Measurements from ENCODE around the gene TBX2.

TBX2 gene

DNA sequence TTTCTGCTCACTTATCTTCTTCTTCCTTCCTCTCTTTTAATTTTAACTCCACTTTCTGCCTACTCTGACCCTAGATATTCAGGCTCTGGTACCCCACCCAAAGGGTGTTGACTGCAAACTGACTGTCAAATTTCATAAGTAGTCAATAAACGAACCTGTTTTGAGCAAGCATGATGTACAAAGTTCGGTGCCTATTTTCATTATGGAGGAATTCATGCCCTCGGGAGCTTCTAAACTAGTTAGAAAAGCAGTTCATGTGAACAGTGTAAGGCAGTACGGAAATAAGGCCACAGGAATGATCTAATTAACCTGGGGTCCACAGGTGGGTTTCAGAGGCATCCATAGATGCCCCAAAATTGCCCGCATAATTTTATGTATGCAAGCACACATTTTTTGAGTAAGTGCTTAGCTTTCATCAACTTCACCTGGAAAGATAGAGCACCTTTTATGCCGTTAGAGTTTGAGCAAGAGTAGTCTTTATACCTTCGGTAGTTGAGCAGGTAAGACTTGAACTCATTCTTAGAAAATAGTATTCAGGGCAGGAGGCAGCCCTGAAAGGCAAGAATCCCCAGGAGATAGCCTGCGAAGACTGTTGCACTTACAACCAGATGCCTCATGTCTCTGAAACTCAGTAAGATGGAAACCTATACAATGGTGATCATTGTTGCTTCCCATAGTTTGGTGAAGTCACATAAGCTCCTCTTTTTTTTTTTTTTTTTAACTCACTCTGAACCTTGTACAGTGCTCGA, 36.6 kb upstream of the TBX2 start:
- Mint-ChIP-seq H3K27me3 (ENCODE audit: low read depth, poor library complexity) (peaks cover 4% of the 10 kb centered on the region), H3K4me3 (no peak overlapping the region), H3K4me1 (peaks cover 36% of the 10 kb centered on the region), H3K36me3 (ENCODE audit: low read depth) (no peaks in the 10 kb centered on the region), H3K9me3 (no peaks in the 10 kb centered on the region), H3K27ac (no peak overlapping the region)
- TF ChIP-seq, protein P1, sequence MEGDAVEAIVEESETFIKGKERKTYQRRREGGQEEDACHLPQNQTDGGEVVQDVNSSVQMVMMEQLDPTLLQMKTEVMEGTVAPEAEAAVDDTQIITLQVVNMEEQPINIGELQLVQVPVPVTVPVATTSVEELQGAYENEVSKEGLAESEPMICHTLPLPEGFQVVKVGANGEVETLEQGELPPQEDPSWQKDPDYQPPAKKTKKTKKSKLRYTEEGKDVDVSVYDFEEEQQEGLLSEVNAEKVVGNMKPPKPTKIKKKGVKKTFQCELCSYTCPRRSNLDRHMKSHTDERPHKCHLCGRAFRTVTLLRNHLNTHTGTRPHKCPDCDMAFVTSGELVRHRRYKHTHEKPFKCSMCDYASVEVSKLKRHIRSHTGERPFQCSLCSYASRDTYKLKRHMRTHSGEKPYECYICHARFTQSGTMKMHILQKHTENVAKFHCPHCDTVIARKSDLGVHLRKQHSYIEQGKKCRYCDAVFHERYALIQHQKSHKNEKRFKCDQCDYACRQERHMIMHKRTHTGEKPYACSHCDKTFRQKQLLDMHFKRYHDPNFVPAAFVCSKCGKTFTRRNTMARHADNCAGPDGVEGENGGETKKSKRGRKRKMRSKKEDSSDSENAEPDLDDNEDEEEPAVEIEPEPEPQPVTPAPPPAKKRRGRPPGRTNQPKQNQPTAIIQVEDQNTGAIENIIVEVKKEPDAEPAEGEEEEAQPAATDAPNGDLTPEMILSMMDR (IDR thresholded peaks at IDR 0.05): no peak
- DNase-seq: no peak

DNA sequence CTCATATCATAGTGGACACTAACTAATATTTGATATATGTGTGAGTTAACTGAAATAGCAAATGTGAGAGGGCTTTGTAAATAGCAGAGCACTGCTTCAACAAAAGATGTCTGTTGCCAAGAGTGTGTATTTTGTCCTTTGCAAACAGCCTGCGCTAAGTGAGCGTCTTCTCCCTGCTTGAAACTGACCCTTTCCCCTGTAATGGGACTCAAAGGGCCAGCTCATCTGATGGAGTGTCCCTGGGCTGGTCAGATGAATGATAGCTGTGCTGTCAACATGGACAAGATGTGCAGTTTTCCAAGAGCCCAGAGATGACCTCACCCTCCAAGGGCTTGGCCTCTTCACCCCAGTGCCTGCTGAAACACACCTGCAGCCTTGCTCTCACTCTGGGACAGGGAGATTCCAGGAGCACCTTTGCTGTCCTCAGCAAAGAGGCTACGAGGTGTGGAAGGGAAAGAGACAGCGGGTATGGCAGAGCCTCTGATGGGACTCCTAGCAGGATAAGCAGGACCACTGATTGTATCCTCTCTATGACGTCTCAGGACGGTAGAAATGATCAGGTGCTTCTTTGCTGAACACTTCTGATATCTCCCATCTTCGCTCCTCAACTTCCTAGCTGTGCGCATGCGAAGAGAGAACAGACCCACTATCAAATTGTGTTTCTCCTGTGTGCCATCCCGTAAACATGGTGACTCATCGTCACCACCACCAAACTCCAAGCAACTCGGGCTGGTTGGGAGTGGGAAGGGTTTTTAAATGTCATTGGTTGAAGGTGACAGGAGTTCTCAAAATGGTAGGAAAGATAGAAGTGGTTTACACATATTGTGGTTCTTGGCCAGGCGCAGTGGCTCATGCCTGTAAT, 35.8 kb upstream of the TBX2 start:
- H3K27me3 Mint-ChIP-seq (ENCODE audit: low read depth, poor library complexity): peaks cover 4% of the 10 kb centered on the region
- peaks cover 36% of the 10 kb centered on the region for H3K4me1 Mint-ChIP-seq
- no peak for DNase-seq
- no peaks in the 10 kb centered on the region for H3K36me3 Mint-ChIP-seq (ENCODE audit: low read depth)
- H3K27ac Mint-ChIP-seq: no peak overlapping the region
- no peak overlapping the region for H3K4me3 Mint-ChIP-seq
- H3K9me3 Mint-ChIP-seq: no peaks in the 10 kb centered on the region
- TF ChIP-seq, protein P1 (IDR thresholded peaks at IDR 0.05): no peak

DNA sequence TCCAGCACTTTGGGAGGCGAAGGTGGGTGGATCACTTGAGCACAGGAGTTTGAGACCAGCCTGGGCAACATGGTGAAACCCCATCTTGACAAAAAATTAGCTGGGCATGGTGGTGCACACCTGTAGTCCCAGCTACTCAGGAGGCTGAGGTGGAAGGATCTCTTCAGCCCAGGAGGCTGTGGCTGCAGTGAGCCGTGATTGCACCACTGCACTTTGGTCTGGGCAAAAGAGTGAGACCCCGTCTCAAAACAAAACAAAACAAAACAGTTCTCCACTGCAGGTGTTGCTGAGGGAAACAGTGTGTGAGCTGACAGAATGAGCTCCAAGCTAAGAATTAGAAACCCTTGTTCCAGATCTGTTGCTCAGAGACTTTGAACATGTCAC, 35.2 kb upstream of the TBX2 start:
- H3K27ac Mint-ChIP-seq: no peak overlapping the region
- H3K9me3 Mint-ChIP-seq: no peaks in the 10 kb centered on the region
- TF ChIP-seq, protein P1 (IDR thresholded peaks at IDR 0.05): no peak
- no peak overlapping the region for H3K4me3 Mint-ChIP-seq
- H3K27me3 Mint-ChIP-seq (ENCODE audit: low read depth, poor library complexity): peaks cover 4% of the 10 kb centered on the region
- H3K4me1 Mint-ChIP-seq: peaks cover 43% of the 10 kb centered on the region
- no peaks in the 10 kb centered on the region for H3K36me3 Mint-ChIP-seq (ENCODE audit: low read depth)
- DNase-seq: no peak

DNA sequence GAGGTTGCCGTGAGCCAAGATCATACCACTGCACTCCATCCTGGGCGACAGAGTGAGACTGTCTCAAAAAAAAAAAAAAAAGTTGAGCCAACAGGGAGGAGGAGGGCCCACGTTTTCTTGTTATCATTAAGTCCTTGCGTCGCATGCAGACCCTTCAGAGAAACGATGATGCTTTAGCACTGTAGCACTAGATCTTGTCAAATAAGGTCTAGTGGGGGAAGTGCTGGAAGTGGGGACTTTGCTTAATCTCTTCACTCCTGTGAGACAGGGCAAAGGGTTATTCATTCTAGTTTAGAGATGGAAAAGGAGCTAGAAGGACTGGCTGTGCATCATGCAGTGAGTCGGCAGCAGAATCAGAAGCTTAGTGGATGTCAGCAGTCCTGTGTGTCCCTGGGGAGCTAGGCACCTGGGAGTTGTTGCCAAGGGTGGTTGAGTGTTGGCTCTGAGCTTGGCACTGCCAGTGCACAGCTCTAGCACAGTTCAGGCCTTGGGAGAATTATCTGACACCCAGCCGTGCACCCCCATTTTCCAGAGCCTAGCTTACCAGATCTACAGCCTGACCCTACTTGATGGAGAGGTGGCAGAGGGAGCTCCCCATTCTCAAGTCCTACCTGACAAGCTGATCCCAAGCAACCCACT, 33.4 kb upstream of the TBX2 start:
- peak overlapping the region; percentile 79 for H3K27ac Mint-ChIP-seq
- TF ChIP-seq, protein P1 (IDR thresholded peaks at IDR 0.05): no peak
- H3K27me3 Mint-ChIP-seq (ENCODE audit: low read depth, poor library complexity): peaks cover 4% of the 10 kb centered on the region
- H3K4me1 Mint-ChIP-seq: peaks cover 44% of the 10 kb centered on the region
- DNase-seq: no peak
- no peaks in the 10 kb centered on the region for H3K9me3 Mint-ChIP-seq
- no peaks in the 10 kb centered on the region for H3K36me3 Mint-ChIP-seq (ENCODE audit: low read depth)
- H3K4me3 Mint-ChIP-seq: no peak overlapping the region

DNA sequence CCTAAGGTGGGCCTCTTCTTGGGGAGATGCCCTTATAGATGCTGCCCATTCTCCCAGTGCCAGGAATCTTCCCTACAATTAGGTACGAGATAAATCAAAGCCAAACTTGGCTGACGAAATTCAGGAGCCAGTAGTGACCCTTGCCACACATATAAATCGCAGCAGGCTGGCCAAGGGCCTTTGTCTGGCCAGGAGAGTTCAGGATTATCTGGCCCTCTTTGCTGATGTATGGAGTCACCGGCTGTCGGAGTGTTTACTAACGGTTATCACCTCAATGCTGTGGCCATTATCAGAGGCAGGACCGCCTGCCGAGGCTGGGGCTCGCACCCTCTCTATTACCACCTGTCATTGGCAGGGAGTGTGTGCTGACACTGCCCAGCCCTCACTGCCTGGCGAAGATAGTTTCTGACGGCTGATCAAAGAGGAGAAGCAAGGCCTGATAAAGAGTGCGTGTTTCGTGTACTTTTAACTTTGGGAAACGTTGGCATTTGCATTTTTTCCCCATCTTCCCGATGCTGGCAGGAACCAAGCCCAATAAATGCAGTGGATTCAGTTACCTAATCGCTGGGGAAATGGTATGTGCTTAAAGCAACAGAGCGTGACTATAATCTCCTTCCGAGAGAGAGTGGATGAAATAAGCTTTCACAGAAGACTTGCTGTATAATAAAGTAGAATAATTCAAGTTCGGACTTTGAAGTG, 32.8 kb upstream of the TBX2 start:
- H3K27me3 Mint-ChIP-seq (ENCODE audit: low read depth, poor library complexity): peaks cover 4% of the 10 kb centered on the region
- H3K27ac Mint-ChIP-seq: no peak overlapping the region
- no peak overlapping the region for H3K4me3 Mint-ChIP-seq
- peaks cover 45% of the 10 kb centered on the region for H3K4me1 Mint-ChIP-seq
- TF ChIP-seq, protein P1 (IDR thresholded peaks at IDR 0.05): no peak
- no peaks in the 10 kb centered on the region for H3K9me3 Mint-ChIP-seq
- DNase-seq: no peak
- H3K36me3 Mint-ChIP-seq (ENCODE audit: low read depth): no peaks in the 10 kb centered on the region
